ENCODE measurements around the gene NCK1. TPM values are rescaled to one million over a fixed set of nuclear protein-coding genes. Genes with fewer than 3 reads are reported as not detected.

NCK1 gene
- total and polyA plus RNA-seq, 2 of the 13 experiments (the other 11 are each of a cell fraction or from before 2014, with no cell fraction given): 14.7 to 30.4 TPM

- Histone ChIP-seq H3K27me3 (ENCODE audit: control insufficient read depth in 1 of 2, insufficient read depth in 2 of 2, low read length in 2 of 2) (no peaks in the 10 kb centered on the region), H3K4me1 (ENCODE audit: insufficient read depth, low read length) (no peaks in the 10 kb centered on the region), H3K4me3 (replicated peaks in 1 of 3; ENCODE audit: insufficient read depth in 1 of 3, low read depth in 2 of 3, low read length in 3 of 3) (no peak overlapping the region), H3K79me2 (ENCODE audit: insufficient read depth, low read length) (peaks cover 9% of the 10 kb centered on the region), H4K20me1 (ENCODE audit: insufficient read depth, low read length) (no peaks in the 10 kb centered on the region), H2AFZ (ENCODE audit: low read length) (no peak overlapping the region), H3K36me3 (replicated peaks in 1 of 2; ENCODE audit: control insufficient read depth in 1 of 2, insufficient read depth in 2 of 2, low read length in 2 of 2) (peaks cover 4 to 7% of the 10 kb centered on the region in 2 experiments; a peak in 3 of 5 replicates), H3K4me2 (ENCODE audit: low read depth, low read length) (no peak overlapping the region), H3K9me3 (ENCODE audit: low read length) (no peaks in the 10 kb centered on the region), H3K9ac (ENCODE audit: insufficient read depth, low read depth, low read length) (no peak overlapping the region), H3K27ac (ENCODE audit: extremely low read length, insufficient read depth, low read length) (no peak overlapping the region)
- CTCF ChIA-PET (ENCODE audit: low intra/inter-chr PET ratio, low total read pairs): no interaction called here
- ATAC-seq (no peak), FAIRE-seq (no peak), DNase-seq (ENCODE audit: low spot score) (no peak)
- no TSS peak for BruUV-seq (replicated peaks)
- intact Hi-C loops (cut with micrococcal nuclease; ENCODE audit: unreplicated experiment) (no loop called here), in situ Hi-C loops (cut with HindIII; ENCODE audit: extremely low pct_ligation_motif_present, low pct_unique_long_range_greater_than_20kb) (no loop called here)
- POLR2A ChIA-PET: no interaction called here
- TF ChIP-seq CEBPB (IDR thresholded peaks at IDR 0.05; ENCODE audit: borderline replicate concordance, low read depth, low read length): peak; percentile 55
- no peak for TF ChIP-seq ZSCAN20 (CRISPR knock-in tag; IDR thresholded peaks at IDR 0.05; ENCODE audit: borderline replicate concordance)
- 90% methylated on average over 4 of the region's 4 CpGs for WGBS (ENCODE audit: low lambda C conversion rate)
These were observed 68.1 kb downstream of the NCK1 start for GRCh38 chr3:136929977-136930670.

- Histone ChIP-seq H3K27ac (ENCODE audit: extremely low read length, insufficient read depth, low read length) (no peak overlapping the region), H3K4me2 (ENCODE audit: low read depth, low read length) (no peak overlapping the region), H3K4me3 (replicated peaks in 1 of 3; ENCODE audit: insufficient read depth in 1 of 3, low read depth in 2 of 3, low read length in 3 of 3) (no peak overlapping the region), H3K27me3 (ENCODE audit: control insufficient read depth in 1 of 2, insufficient read depth in 2 of 2, low read length in 2 of 2) (no peaks in the 10 kb centered on the region), H4K20me1 (ENCODE audit: insufficient read depth, low read length) (no peaks in the 10 kb centered on the region), H3K9ac (ENCODE audit: insufficient read depth, low read depth, low read length) (no peak overlapping the region), H2AFZ (ENCODE audit: low read length) (no peak overlapping the region), H3K36me3 (replicated peaks in 1 of 2; ENCODE audit: control insufficient read depth in 1 of 2, insufficient read depth in 2 of 2, low read length in 2 of 2) (peaks cover 4 to 8% of the 10 kb centered on the region in 2 experiments; a peak in 3 of 5 replicates), H3K79me2 (ENCODE audit: insufficient read depth, low read length) (peaks cover 6% of the 10 kb centered on the region), H3K9me3 (ENCODE audit: low read length) (0 out of 2 replicates have a peak, but pooled peaks cover 1% of the 10 kb centered on the region), H3K4me1 (ENCODE audit: insufficient read depth, low read length) (no peaks in the 10 kb centered on the region)
- DNase-seq (ENCODE audit: low spot score): no peak
- BruUV-seq (replicated peaks): no TSS peak
- no peak for ATAC-seq
- intact Hi-C loops (cut with micrococcal nuclease; ENCODE audit: unreplicated experiment) (no loop called here), in situ Hi-C loops (cut with HindIII; ENCODE audit: extremely low pct_ligation_motif_present, low pct_unique_long_range_greater_than_20kb) (no loop called here)
- CTCF ChIA-PET (ENCODE audit: low intra/inter-chr PET ratio, low total read pairs): no interaction called here
- no peak for FAIRE-seq
- WGBS (ENCODE audit: low lambda C conversion rate): 98% methylated on average over 4 of the region's 4 CpGs
- POLR2A ChIA-PET: no interaction called here
- TF ChIP-seq PAWR (CRISPR knock-in tag; IDR thresholded peaks at IDR 0.05; ENCODE audit: borderline replicate concordance): no peak
- TF ChIP-seq PATZ1 (CRISPR knock-in tag; IDR thresholded peaks at IDR 0.05): no peak
- no peak for TF ChIP-seq ZSCAN29 (CRISPR knock-in tag; conservative IDR thresholded peaks at IDR 0.05)
- TF ChIP-seq ZBTB7B (CRISPR knock-in tag; IDR thresholded peaks at IDR 0.05): no peak
- no peak for TF ChIP-seq NKX3-1 (CRISPR knock-in tag; IDR thresholded peaks at IDR 0.05)
- TF ChIP-seq EZH2 (conservative IDR thresholded peaks at IDR 0.05; ENCODE audit: low read depth, low read length): no peak
- no peak for TF ChIP-seq ARID3A (IDR thresholded peaks at IDR 0.05; ENCODE audit: low read depth, low read length)
- no peak for TF ChIP-seq ZNF253 (CRISPR knock-in tag; IDR thresholded peaks at IDR 0.05; ENCODE audit: borderline replicate concordance)
- no peak for TF ChIP-seq GTF3A (CRISPR knock-in tag; conservative IDR thresholded peaks at IDR 0.05)
- no peak for TF ChIP-seq ZNF841 (CRISPR knock-in tag; IDR thresholded peaks at IDR 0.05; ENCODE audit: borderline replicate concordance)
- no peak for TF ChIP-seq ZNF580 (CRISPR knock-in tag; IDR thresholded peaks at IDR 0.05; ENCODE audit: borderline replicate concordance, low read depth)
- no peak for TF ChIP-seq RAD21 (CRISPR knock-in tag; IDR thresholded peaks at IDR 0.05)
- no peak for TF ChIP-seq ZNF20 (CRISPR knock-in tag; IDR thresholded peaks at IDR 0.05)
- TF ChIP-seq ZNF282 (IDR thresholded peaks at IDR 0.05; ENCODE audit: partially characterized antibody): no peak
These were observed 69.6 kb downstream of the NCK1 start for GRCh38 chr3:136931606-136932005.
